ENCODE data around the gene FHL2.

GRCh38 chr2:105384861-105385260 lies 14.0 kb downstream of the FHL2 start:
- TF ChIP-seq CTCF (conservative IDR thresholded peaks at IDR 0.05; ENCODE audit: low read length) (no peak), EZH2phosphoT487 (IDR thresholded peaks at IDR 0.05; ENCODE audit: borderline replicate concordance) (no peak)
